Muscle of leg (tissue), 11 donors: ENCODE data around the gene GGA2. TPM values are rescaled to one million over a fixed set of nuclear protein-coding genes. Genes with fewer than 3 reads are reported as not detected.

ENCODE experiments used
- DNase-seq: peaks from one replicate; pipeline ENCODE4 v3.0.0; 2013
- H3K27ac ChIP-seq: one replicate; pipeline ENCODE4 v1.5.1; 2013; ENCODE audit warnings: mild to moderate bottlenecking, low read length, control low read depth
- H3K27me3 ChIP-seq: one replicate; pipeline ENCODE4 v1.6.1; 2013; ENCODE audit warnings: low read length; ENCODE audit not compliant: control insufficient read depth, insufficient read depth
- H3K36me3 ChIP-seq: one replicate; pipeline ENCODE4 v1.6.1; 2013; ENCODE audit warnings: low read length; ENCODE audit not compliant: control insufficient read depth, insufficient read depth
- H3K4me1 ChIP-seq: one replicate; pipeline ENCODE4 v1.6.1; 2013; ENCODE audit warnings: low read length; ENCODE audit not compliant: control insufficient read depth, insufficient read depth
- H3K4me3 ChIP-seq: one replicate; pipeline ENCODE4 v1.5.1; 2013; ENCODE audit warnings: low read length, control low read depth
- H3K9me3 ChIP-seq: replicated peaks from 2 replicates; pipeline ENCODE4 v1.6.1; 2013; ENCODE audit warnings: low read depth, low read length; ENCODE audit not compliant: control insufficient read depth
- WGBS: methylation state at CpG from one replicate; pipeline ENCODE4 v1.1.5; 2013; ENCODE audit warnings: missing lambda C conversion rate; ENCODE audit not compliant: insufficient coverage; 5-methylcytosine and 5-hydroxymethylcytosine counted together
- polyA plus RNA-seq, 8 donors: library from polyadenylated mRNA; unstranded; fragments of 120-200 nt; gene quantifications; one replicate each; pipeline versions ENCODE4 v1.2.1 to v1.2.3, GENCODE V29; 2013; ENCODE audit warnings: inconsistent platforms in 1 of 8, low replicate concordance in 1 of 8; ENCODE audit not compliant: insufficient read length in 8 of 8, insufficient read depth in 1 of 8
- total RNA-seq: library from RNA; stranded (reverse); fragments of 120-200 nt; gene quantifications from one replicate; pipeline ENCODE4 v1.2.4, GENCODE V29; 2013

Gene GGA2
- total and polyA plus RNA-seq, 9 donors: 46.3 to 120 (median 104) TPM

GRCh38 chr16:23539984-23540816 lies 29.9 kb upstream of the GGA2 start:
- Histone ChIP-seq H3K9me3 (no peaks in the 10 kb centered on the region), H3K27me3 (no peaks in the 10 kb centered on the region), H3K4me3 (no peak overlapping the region), H3K36me3 (peaks cover 49% of the 10 kb centered on the region), H3K27ac (no peak overlapping the region), H3K4me1 (peaks cover 2% of the 10 kb centered on the region)
- DNase-seq: no peak
- WGBS: 97% methylated on average over 5 of the region's 11 CpGs

GRCh38 chr16:23538919-23539278 lies 28.6 kb upstream of the GGA2 start:
- Histone ChIP-seq H3K4me1 (peaks cover 3% of the 10 kb centered on the region), H3K9me3 (no peaks in the 10 kb centered on the region), H3K27me3 (no peaks in the 10 kb centered on the region), H3K27ac (no peak overlapping the region), H3K36me3 (peaks cover 50% of the 10 kb centered on the region), H3K4me3 (no peak overlapping the region)
- no peak for DNase-seq
- no CpG with 5 or more reads among the region's 1 CpG for WGBS

GRCh38 chr16:23537390-23537789 lies 27.1 kb upstream of the GGA2 start:
- H3K4me1 ChIP-seq: peaks cover 3% of the 10 kb centered on the region
- no peak for DNase-seq
- WGBS: 75% methylated on average over 1 of the region's 3 CpGs
- H3K4me3 ChIP-seq: no peak overlapping the region
- H3K9me3 ChIP-seq: no peaks in the 10 kb centered on the region
- H3K27me3 ChIP-seq: no peaks in the 10 kb centered on the region
- peaks cover 50% of the 10 kb centered on the region for H3K36me3 ChIP-seq
- no peak overlapping the region for H3K27ac ChIP-seq

- Histone ChIP-seq H3K4me3 (no peak overlapping the region), H3K4me1 (peaks cover 3% of the 10 kb centered on the region), H3K27ac (no peak overlapping the region), H3K9me3 (no peaks in the 10 kb centered on the region), H3K36me3 (peaks cover 61% of the 10 kb centered on the region), H3K27me3 (no peaks in the 10 kb centered on the region)
- no CpG with 5 or more reads among the region's 2 CpGs for WGBS
- DNase-seq: no peak
These were observed 25.6 kb upstream of the GGA2 start for GRCh38 chr16:23535901-23536300.

- peak; percentile 48 for DNase-seq
- WGBS: 90% methylated on average over 12 of the region's 19 CpGs
- peaks cover 67% of the 10 kb centered on the region for H3K36me3 ChIP-seq
These were observed 24.9 kb upstream of the GGA2 start for GRCh38 chr16:23534868-23535860.

GRCh38 chr16:23532448-23532847 lies 22.2 kb upstream of the GGA2 start:
- DNase-seq: no peak
- no peak overlapping the region for H3K27ac ChIP-seq
- H3K4me1 ChIP-seq: peaks cover 3% of the 10 kb centered on the region
- 100% methylated on average over 1 of the region's 1 CpG for WGBS
- no peak overlapping the region for H3K4me3 ChIP-seq
- H3K27me3 ChIP-seq: no peaks in the 10 kb centered on the region
- peaks cover 78% of the 10 kb centered on the region for H3K36me3 ChIP-seq
- no peaks in the 10 kb centered on the region for H3K9me3 ChIP-seq

More at GRCh38 chr16:23534868-23535860, 24.9 kb upstream of the GGA2 start:
- H3K27me3 ChIP-seq: no peaks in the 10 kb centered on the region
- H3K4me1 ChIP-seq: peaks cover 3% of the 10 kb centered on the region
- H3K9me3 ChIP-seq: no peaks in the 10 kb centered on the region
- H3K4me3 ChIP-seq: no peak overlapping the region
- no peak overlapping the region for H3K27ac ChIP-seq

GRCh38 chr16:23530062-23530461 lies 19.8 kb upstream of the GGA2 start:
- H3K9me3 ChIP-seq: no peaks in the 10 kb centered on the region
- H3K36me3 ChIP-seq: peaks cover 77% of the 10 kb centered on the region

GRCh38 chr16:23528644-23529310 lies 18.5 kb upstream of the GGA2 start:
- H3K27ac ChIP-seq: no peak overlapping the region
- no peak overlapping the region for H3K4me3 ChIP-seq
- 80% methylated on average over 2 of the region's 10 CpGs for WGBS
- H3K36me3 ChIP-seq: peaks cover 73% of the 10 kb centered on the region
- no peaks in the 10 kb centered on the region for H3K27me3 ChIP-seq
- no peaks in the 10 kb centered on the region for H3K9me3 ChIP-seq
- DNase-seq: no peak
- no peaks in the 10 kb centered on the region for H3K4me1 ChIP-seq

More at GRCh38 chr16:23530062-23530461, 19.8 kb upstream of the GGA2 start:
- WGBS: 100% methylated on average over 1 of the region's 5 CpGs
- DNase-seq: no peak
- peaks cover under 1% of the 10 kb centered on the region for H3K4me1 ChIP-seq
- no peak overlapping the region for H3K4me3 ChIP-seq
- no peaks in the 10 kb centered on the region for H3K27me3 ChIP-seq
- H3K27ac ChIP-seq: no peak overlapping the region

GRCh38 chr16:23527961-23528643 lies 17.8 kb upstream of the GGA2 start:
- H3K36me3 ChIP-seq: peaks cover 73% of the 10 kb centered on the region

More at GRCh38 chr16:23527961-23528643, 17.8 kb upstream of the GGA2 start:
- H3K4me1 ChIP-seq: no peaks in the 10 kb centered on the region
- no peak overlapping the region for H3K27ac ChIP-seq
- H3K4me3 ChIP-seq: no peak overlapping the region
- no peaks in the 10 kb centered on the region for H3K27me3 ChIP-seq
- DNase-seq: no peak
- 80% methylated on average over 6 of the region's 11 CpGs for WGBS
- no peaks in the 10 kb centered on the region for H3K9me3 ChIP-seq
